Neural cell (in vitro differentiated cells): ENCODE measurements around the gene LPCAT3. TPM values are rescaled to one million over a fixed set of nuclear protein-coding genes. Genes with fewer than 3 reads are reported as not detected.

Experiments
- H2AFZ ChIP-seq: fragments of 200-600, 300-800 bp; sonication (generic), shearing (Covaris generic); 2 replicates; pipeline ENCODE4 v1.6.0; 2014; ENCODE audit warnings: low read depth, mild to moderate bottlenecking, antibody characterized with exemption, low read length, moderate library complexity
- H3F3A ChIP-seq: fragments of 200-600 bp; shearing (Covaris generic); 2 replicates; pipeline ENCODE4 v1.6.1; 2016; ENCODE audit warnings: mild to moderate bottlenecking, moderate library complexity, mixed read lengths, antibody characterized with exemption, low read length; ENCODE audit not compliant: insufficient read depth, poor library complexity, severe bottlenecking
- H3K27ac ChIP-seq: fragments of 200-600, 300-800 bp; sonication (generic), shearing (Covaris generic); 2 replicates; pipeline ENCODE4 v1.5.1; 2014; ENCODE audit warnings: mild to moderate bottlenecking, low read length, moderate library complexity
- H3K27me3 ChIP-seq: fragments of 300-800, 200-600 bp; sonication (generic), shearing (Covaris generic); 2 replicates; pipeline ENCODE4 v1.6.0; 2014; ENCODE audit warnings: mild to moderate bottlenecking, low read depth, low read length, moderate library complexity; ENCODE audit not compliant: insufficient read depth
- H3K36me3 ChIP-seq: fragments of 300-800, 200-600 bp; sonication (generic), shearing (Covaris generic); 2 replicates; pipeline ENCODE4 v1.5.1; 2014; ENCODE audit warnings: mild to moderate bottlenecking, antibody characterized with exemption, low read length, moderate library complexity; ENCODE audit not compliant: insufficient read depth
- H3K4me2 ChIP-seq: fragments of 300-800, 200-600 bp; sonication (generic), shearing (Covaris generic); 2 replicates; pipeline ENCODE4 v1.6.0; 2014; ENCODE audit warnings: mild to moderate bottlenecking, low read length
- H3K4me3 ChIP-seq: fragments of 300-800, 200-600 bp; sonication (generic), shearing (Covaris generic); 2 replicates; pipeline ENCODE4 v1.5.1; 2014; ENCODE audit warnings: mild to moderate bottlenecking, low read length, moderate library complexity
- H3K79me2 ChIP-seq: fragments of 200-600 bp; shearing (Covaris generic); replicated peaks from 2 replicates; pipeline ENCODE4 v1.6.0; 2014; ENCODE audit warnings: mild to moderate bottlenecking, low read length, moderate library complexity; ENCODE audit not compliant: insufficient read depth
- H3K9ac ChIP-seq: fragments of 300-800, 200-600 bp; sonication (generic), shearing (Covaris generic); 2 replicates; pipeline ENCODE4 v1.6.1; 2016; ENCODE audit warnings: mild to moderate bottlenecking, low read length, mixed read lengths
- H3K9me2 ChIP-seq: fragments of 200-600 bp; shearing (Covaris generic); 2 replicates; pipeline ENCODE4 v1.6.1; 2016; ENCODE audit warnings: mild to moderate bottlenecking, low read length, mixed read lengths; ENCODE audit not compliant: insufficient read depth
- H3K9me3 ChIP-seq: fragments of 200-600, 300-800 bp; sonication (generic), shearing (Covaris generic); 2 replicates; pipeline ENCODE4 v1.6.1; 2016; ENCODE audit warnings: mild to moderate bottlenecking, mixed run types, low read length, moderate library complexity, mixed read lengths
- H4K20me1 ChIP-seq: fragments of 200-600 bp; shearing (Covaris generic); 2 replicates; pipeline ENCODE4 v1.6.1; 2016; ENCODE audit warnings: mild to moderate bottlenecking, mixed run types; ENCODE audit not compliant: insufficient read depth
- EP300 ChIP-seq: fragments of 450-650 bp; conservative IDR thresholded peaks from 2 replicates; pipeline ENCODE4 v1.6.1; 2014; ENCODE audit warnings: antibody characterized with exemption, mild to moderate bottlenecking, moderate library complexity; ENCODE audit not compliant: poor library complexity, severe bottlenecking
- EZH2 ChIP-seq: fragments of 200-600, 300-800 bp; shearing (Covaris generic), sonication (generic); IDR thresholded peaks from 2 replicates; pipeline ENCODE4 v1.6.1; 2014; ENCODE audit warnings: antibody characterized with exemption, low read length, borderline replicate concordance, mild to moderate bottlenecking; ENCODE audit not compliant: insufficient read depth, poor library complexity, severe bottlenecking
- MXI1 ChIP-seq: fragments of 450-650 bp; conservative IDR thresholded peaks from 2 replicates; pipeline ENCODE4 v1.6.1; 2014; ENCODE audit warnings: antibody characterized with exemption, mild to moderate bottlenecking; ENCODE audit not compliant: poor library complexity, severe bottlenecking
- POLR2AphosphoS5 ChIP-seq: IDR thresholded peaks from 2 replicates; pipeline ENCODE4 v1.6.1; 2012
- RAD21 ChIP-seq: fragments of 450-650 bp; conservative IDR thresholded peaks from 2 replicates; pipeline ENCODE4 v1.6.1; 2014; ENCODE audit warnings: antibody characterized with exemption, mild to moderate bottlenecking, moderate library complexity
- SMC3 ChIP-seq: fragments of 450-650 bp; conservative IDR thresholded peaks from 2 replicates; pipeline ENCODE4 v1.6.1; 2014; ENCODE audit warnings: antibody characterized with exemption, mild to moderate bottlenecking, moderate library complexity; ENCODE audit not compliant: poor library complexity
- TAF1 ChIP-seq: IDR thresholded peaks from 2 replicates; pipeline ENCODE4 v1.6.1; 2012; ENCODE audit warnings: low read depth
- polyA plus RNA-seq: library from polyadenylated mRNA; depleted of rRNA; stranded (reverse); fragments of >200 nt; gene quantifications from 2 replicates; pipeline ENCODE4 v1.2.3, GENCODE V29; 2014
- TF ChIP-seq, protein P1 (sequence below): fragments of 450-650 bp; IDR thresholded peaks from 2 replicates; pipeline ENCODE4 v1.5.1; 2014; ENCODE audit warnings: antibody characterized with exemption, mild to moderate bottlenecking, moderate library complexity; ENCODE audit not compliant: poor library complexity, severe bottlenecking
- TF ChIP-seq, protein P2 (sequence below): IDR thresholded peaks from 2 replicates; pipeline ENCODE4 v1.6.1; 2012; ENCODE audit warnings: borderline replicate concordance

The LPCAT3 gene
- polyA plus RNA-seq, 1 donor from 2014 or later: 14.4 TPM

DNA sequence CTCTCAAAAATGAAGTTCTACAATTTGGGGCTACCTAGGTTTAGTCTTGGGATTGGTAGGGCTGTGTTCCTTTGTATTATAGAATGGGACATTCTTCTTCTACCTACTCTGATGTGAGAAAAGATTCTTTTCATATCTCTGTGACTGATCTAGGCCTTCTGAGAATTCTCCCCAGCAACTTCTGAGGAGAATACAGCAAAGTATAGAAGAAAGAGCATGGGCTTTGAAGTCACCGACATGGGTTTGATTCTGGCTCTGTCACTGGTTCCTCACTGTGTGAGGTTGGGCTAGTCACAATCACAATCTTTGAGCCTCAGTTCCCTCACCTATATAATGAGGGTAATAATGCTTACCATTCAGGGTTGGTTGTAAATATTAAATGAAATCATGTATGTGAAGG lies 85.5 kb downstream of the LPCAT3 start:
- Histone ChIP-seq H3K4me2 (no peak overlapping the region), H2AFZ (no peak overlapping the region), H3K9me2 (no peaks in the 10 kb centered on the region), H3K27ac (no peak overlapping the region), H3K9ac (no peak overlapping the region), H3K4me3 (no peak overlapping the region), H3F3A (no peaks in the 10 kb centered on the region), H4K20me1 (peaks cover 10% of the 10 kb centered on the region), H3K27me3 (no peaks in the 10 kb centered on the region), H3K9me3 (no peaks in the 10 kb centered on the region), H3K36me3 (peaks cover 8% of the 10 kb centered on the region), H3K79me2 (peaks cover 53% of the 10 kb centered on the region)
- no peak for TF ChIP-seq EP300

DNA sequence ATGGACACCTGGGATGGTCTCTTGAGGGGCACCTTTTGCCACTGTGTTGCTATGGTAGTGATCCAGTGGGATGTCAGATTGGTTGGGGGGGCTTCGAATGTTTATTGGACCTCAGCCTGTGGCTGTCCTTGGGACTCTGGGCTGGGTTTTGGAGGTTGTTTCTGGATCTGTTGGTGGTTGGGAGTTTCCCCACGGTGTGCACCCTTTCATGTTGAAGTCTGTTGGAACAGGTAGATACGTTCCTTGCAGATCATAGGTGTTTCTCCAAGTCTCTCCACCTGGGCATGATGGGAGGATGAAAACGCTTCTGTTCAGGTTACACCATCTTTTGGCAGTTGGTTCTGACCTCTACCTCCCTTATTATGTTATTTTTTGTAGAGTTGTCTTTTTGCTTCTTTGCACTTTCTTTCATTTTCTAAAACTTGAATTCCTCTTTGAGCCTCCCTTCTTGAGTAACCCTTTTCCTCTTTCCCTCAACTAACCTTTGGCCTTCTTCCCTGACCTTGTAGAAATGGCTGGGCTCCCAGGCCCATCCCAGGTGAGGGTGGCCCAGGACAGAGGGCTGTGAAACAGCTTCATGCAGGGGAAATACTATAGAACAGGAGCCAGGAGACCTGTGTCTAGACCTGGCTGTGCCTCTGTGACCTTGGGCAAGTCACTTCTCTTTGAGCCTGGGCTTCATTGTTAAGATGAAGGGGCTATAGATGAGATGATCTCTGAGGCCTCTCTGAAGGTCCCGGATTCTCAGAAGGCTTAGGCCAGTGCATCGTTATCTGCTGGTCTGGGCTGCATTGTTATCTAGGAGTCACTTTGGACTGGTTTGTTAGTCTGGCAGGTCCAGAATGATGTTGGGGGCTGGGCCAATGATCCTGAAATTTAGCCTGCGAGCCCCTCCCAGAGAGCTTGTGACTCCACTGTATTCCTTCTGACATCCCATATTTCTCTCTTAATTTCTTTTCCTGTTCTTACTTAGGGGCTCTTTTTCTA lies 88.5 kb downstream of the LPCAT3 start:
- Histone ChIP-seq H2AFZ (no peak overlapping the region), H3K9me3 (no peaks in the 10 kb centered on the region), H3K79me2 (peaks cover 53% of the 10 kb centered on the region), H3K9me2 (no peaks in the 10 kb centered on the region), H4K20me1 (peaks cover 10% of the 10 kb centered on the region), H3K36me3 (peaks cover 8% of the 10 kb centered on the region), H3K27me3 (no peaks in the 10 kb centered on the region), H3K9ac (peak overlapping the region; percentile 98), H3K4me3 (peak overlapping the region; percentile 77), H3F3A (peaks cover 5% of the 10 kb centered on the region), H3K4me2 (peak overlapping the region; percentile 97), H3K27ac (peak overlapping the region; percentile 86)
- no peak for TF ChIP-seq TAF1
- TF ChIP-seq EZH2: no peak
- TF ChIP-seq EP300: no peak
- TF ChIP-seq, protein P1, sequence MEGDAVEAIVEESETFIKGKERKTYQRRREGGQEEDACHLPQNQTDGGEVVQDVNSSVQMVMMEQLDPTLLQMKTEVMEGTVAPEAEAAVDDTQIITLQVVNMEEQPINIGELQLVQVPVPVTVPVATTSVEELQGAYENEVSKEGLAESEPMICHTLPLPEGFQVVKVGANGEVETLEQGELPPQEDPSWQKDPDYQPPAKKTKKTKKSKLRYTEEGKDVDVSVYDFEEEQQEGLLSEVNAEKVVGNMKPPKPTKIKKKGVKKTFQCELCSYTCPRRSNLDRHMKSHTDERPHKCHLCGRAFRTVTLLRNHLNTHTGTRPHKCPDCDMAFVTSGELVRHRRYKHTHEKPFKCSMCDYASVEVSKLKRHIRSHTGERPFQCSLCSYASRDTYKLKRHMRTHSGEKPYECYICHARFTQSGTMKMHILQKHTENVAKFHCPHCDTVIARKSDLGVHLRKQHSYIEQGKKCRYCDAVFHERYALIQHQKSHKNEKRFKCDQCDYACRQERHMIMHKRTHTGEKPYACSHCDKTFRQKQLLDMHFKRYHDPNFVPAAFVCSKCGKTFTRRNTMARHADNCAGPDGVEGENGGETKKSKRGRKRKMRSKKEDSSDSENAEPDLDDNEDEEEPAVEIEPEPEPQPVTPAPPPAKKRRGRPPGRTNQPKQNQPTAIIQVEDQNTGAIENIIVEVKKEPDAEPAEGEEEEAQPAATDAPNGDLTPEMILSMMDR: no peak
- TF ChIP-seq RAD21: no peak
- TF ChIP-seq, protein P2, sequence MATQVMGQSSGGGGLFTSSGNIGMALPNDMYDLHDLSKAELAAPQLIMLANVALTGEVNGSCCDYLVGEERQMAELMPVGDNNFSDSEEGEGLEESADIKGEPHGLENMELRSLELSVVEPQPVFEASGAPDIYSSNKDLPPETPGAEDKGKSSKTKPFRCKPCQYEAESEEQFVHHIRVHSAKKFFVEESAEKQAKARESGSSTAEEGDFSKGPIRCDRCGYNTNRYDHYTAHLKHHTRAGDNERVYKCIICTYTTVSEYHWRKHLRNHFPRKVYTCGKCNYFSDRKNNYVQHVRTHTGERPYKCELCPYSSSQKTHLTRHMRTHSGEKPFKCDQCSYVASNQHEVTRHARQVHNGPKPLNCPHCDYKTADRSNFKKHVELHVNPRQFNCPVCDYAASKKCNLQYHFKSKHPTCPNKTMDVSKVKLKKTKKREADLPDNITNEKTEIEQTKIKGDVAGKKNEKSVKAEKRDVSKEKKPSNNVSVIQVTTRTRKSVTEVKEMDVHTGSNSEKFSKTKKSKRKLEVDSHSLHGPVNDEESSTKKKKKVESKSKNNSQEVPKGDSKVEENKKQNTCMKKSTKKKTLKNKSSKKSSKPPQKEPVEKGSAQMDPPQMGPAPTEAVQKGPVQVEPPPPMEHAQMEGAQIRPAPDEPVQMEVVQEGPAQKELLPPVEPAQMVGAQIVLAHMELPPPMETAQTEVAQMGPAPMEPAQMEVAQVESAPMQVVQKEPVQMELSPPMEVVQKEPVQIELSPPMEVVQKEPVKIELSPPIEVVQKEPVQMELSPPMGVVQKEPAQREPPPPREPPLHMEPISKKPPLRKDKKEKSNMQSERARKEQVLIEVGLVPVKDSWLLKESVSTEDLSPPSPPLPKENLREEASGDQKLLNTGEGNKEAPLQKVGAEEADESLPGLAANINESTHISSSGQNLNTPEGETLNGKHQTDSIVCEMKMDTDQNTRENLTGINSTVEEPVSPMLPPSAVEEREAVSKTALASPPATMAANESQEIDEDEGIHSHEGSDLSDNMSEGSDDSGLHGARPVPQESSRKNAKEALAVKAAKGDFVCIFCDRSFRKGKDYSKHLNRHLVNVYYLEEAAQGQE: no peak
- no peak for TF ChIP-seq SMC3
- no peak for TF ChIP-seq MXI1
- TF ChIP-seq POLR2AphosphoS5: no peak
